CD4-positive, CD25-positive, alpha-beta regulatory T cell (primary cell): ENCODE measurements around the gene ISL1. TPM values are rescaled to one million over a fixed set of nuclear protein-coding genes. Genes with fewer than 3 reads are reported as not detected.
A peak's percentile ranks its signal among the peaks of the same experiment; 100 is the strongest.

ENCODE experiments used
- ATAC-seq, 2 donors: fragments of 150-1000 bp; cut with Tn5 transposase; one replicate each; pipeline ENCODE4 v1.10.0; 2021; ENCODE audit warnings: low read depth in 2 of 2, moderate number of reproducible peaks in 2 of 2, moderate library complexity in 1 of 2
- DNase-seq, 3 donors: peaks; one replicate each; pipeline versions ENCODE4 v3.0.0 to v3.0.0-alpha.2; 2012 to 2022; ENCODE audit warnings: mixed read lengths in 1 of 3
- H3K27ac ChIP-seq: one replicate; pipeline ENCODE4 v1.7.0; 2013; ENCODE audit warnings: mild to moderate bottlenecking, low read length; ENCODE audit not compliant: insufficient read depth, poor library complexity, severe bottlenecking
- H3K27me3 ChIP-seq: one replicate; pipeline ENCODE4 v1.7.0; 2013; ENCODE audit warnings: low read length; ENCODE audit not compliant: control insufficient read depth, insufficient read depth
- H3K36me3 ChIP-seq: one replicate; pipeline ENCODE4 v1.7.0; 2013; ENCODE audit warnings: mild to moderate bottlenecking, low read length, moderate library complexity; ENCODE audit not compliant: control insufficient read depth, insufficient read depth
- H3K4me1 ChIP-seq: 2 replicates; pipeline ENCODE4 v1.7.0; 2013; ENCODE audit warnings: mild to moderate bottlenecking, low read length; ENCODE audit not compliant: insufficient read depth, control insufficient read depth, poor library complexity, severe bottlenecking
- H3K4me3 ChIP-seq: one replicate; pipeline ENCODE4 v1.7.0; 2013; ENCODE audit warnings: low read depth, mild to moderate bottlenecking, low read length, moderate library complexity
- H3K9me3 ChIP-seq, 2 experiments: 1 replicate in 1 of 2; 2 replicates in 1 of 2; pipeline ENCODE4 v1.7.0; 2013; ENCODE audit warnings: low read length in 2 of 2, mild to moderate bottlenecking in 1 of 2, moderate library complexity in 1 of 2; ENCODE audit not compliant: control insufficient read depth in 2 of 2
- H3K27ac Mint-ChIP-seq, 3 donors: one replicate each; pipeline ENCODE4 v1.8.0; 2020 to 2022; ENCODE audit warnings: mild to moderate bottlenecking in 3 of 3, mixed read lengths in 3 of 3, moderate library complexity in 2 of 3
- H3K27me3 Mint-ChIP-seq: one replicate; pipeline ENCODE4 v1.8.0; 2022; ENCODE audit warnings: mild to moderate bottlenecking, mixed read lengths
- H3K36me3 Mint-ChIP-seq: one replicate; pipeline ENCODE4 v1.8.0; 2020; ENCODE audit warnings: mixed read lengths
- H3K4me1 Mint-ChIP-seq, 4 donors: one replicate each; pipeline ENCODE4 v1.8.0; 2020 to 2022; ENCODE audit warnings: mixed read lengths in 4 of 4, mild to moderate bottlenecking in 1 of 4
- H3K4me3 Mint-ChIP-seq, 4 donors: one replicate each; pipeline ENCODE4 v1.8.0; 2020 to 2022; ENCODE audit warnings: mild to moderate bottlenecking in 4 of 4, mixed read lengths in 4 of 4, moderate library complexity in 3 of 4
- H3K9me3 Mint-ChIP-seq, 7 donors: one replicate each; pipeline ENCODE4 v1.8.0; 2020 to 2022; ENCODE audit warnings: mixed read lengths in 7 of 7, mild to moderate bottlenecking in 3 of 7, moderate library complexity in 2 of 7
- polyA plus RNA-seq, 4 donors: library from polyadenylated mRNA; unstranded; fragments of 300-500 nt; fragmentation: Illumina TruSeq; gene quantifications; one replicate each; pipeline ENCODE4 v1.2.3, GENCODE V29; 2021
- total RNA-seq: library from RNA; stranded (reverse); gene quantifications from one replicate; pipeline ENCODE4 v1.2.3, GENCODE V29; 2022

Gene ISL1
- total and polyA plus RNA-seq, 5 donors from 2014 or later, result not detected

GRCh38 chr5:51395666-51396356 is 12.6 kb downstream of the ISL1 start:
- peaks cover 0 to 11% (median 7%) of the 10 kb centered on the region in 7 donors for H3K9me3 Mint-ChIP-seq
- Histone ChIP-seq H3K4me3 (no peak overlapping the region), H3K36me3 (no peaks in the 10 kb centered on the region), H3K9me3 (no peaks in the 10 kb centered on the region), H3K4me1 (no peaks in the 10 kb centered on the region), H3K27ac (no peak overlapping the region), H3K27me3 (peaks cover 15% of the 10 kb centered on the region)
- H3K27me3 Mint-ChIP-seq, result peaks cover 48% of the 10 kb centered on the region
- no peak overlapping the region for H3K27ac Mint-ChIP-seq
- H3K36me3 Mint-ChIP-seq, result no peaks in the 10 kb centered on the region
- no peak overlapping the region for H3K4me3 Mint-ChIP-seq
- no peaks in the 10 kb centered on the region for H3K4me1 Mint-ChIP-seq
- DNase-seq (no peak), ATAC-seq (no peak)

DNA sequence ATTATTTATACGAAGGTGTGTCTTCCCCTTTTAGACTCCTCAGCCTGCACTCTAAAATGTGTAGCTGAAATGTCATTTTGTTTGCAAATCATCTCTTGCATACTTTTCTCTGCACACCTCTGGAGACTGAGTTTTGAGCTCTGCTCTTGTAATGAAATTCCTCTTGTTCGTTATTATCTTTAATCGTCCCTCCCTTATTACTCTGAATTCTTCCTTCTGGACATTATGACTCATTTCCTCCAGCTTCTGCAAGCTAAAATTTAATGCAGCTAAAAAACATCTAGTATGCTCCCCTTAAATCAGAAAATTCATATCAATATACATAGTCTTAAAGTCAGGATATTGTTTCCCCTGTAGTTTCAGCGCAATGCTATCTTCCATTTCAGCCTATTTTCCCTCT is 13.5 kb downstream of the ISL1 start:
- peaks cover 0 to 9% (median 7%) of the 10 kb centered on the region in 7 donors for H3K9me3 Mint-ChIP-seq
- no peaks in the 10 kb centered on the region for H3K36me3 ChIP-seq
- no peak overlapping the region for H3K4me3 Mint-ChIP-seq
- H3K9me3 ChIP-seq, result no peaks in the 10 kb centered on the region
- H3K4me1 Mint-ChIP-seq, result no peaks in the 10 kb centered on the region
- ATAC-seq (no peak), DNase-seq (no peak)
- H3K4me1 ChIP-seq, result no peaks in the 10 kb centered on the region
- no peak overlapping the region for H3K4me3 ChIP-seq
- H3K27ac Mint-ChIP-seq, result no peak overlapping the region
- no peak overlapping the region for H3K27ac ChIP-seq
- peaks cover 12% of the 10 kb centered on the region for H3K27me3 ChIP-seq
- peaks cover 45% of the 10 kb centered on the region for H3K27me3 Mint-ChIP-seq
- H3K36me3 Mint-ChIP-seq, result no peaks in the 10 kb centered on the region

GRCh38 chr5:51397996-51398395 is 14.7 kb downstream of the ISL1 start:
- Mint-ChIP-seq H3K9me3 (peaks cover 0 to 7% (median 4%) of the 10 kb centered on the region in 7 donors), H3K4me3 (no peak overlapping the region), H3K27me3 (peaks cover 45% of the 10 kb centered on the region), H3K36me3 (no peaks in the 10 kb centered on the region), H3K27ac (peak overlapping the region in 1 of 3 donors; percentile 32), H3K4me1 (no peaks in the 10 kb centered on the region)
- no peaks in the 10 kb centered on the region for H3K36me3 ChIP-seq
- H3K9me3 ChIP-seq, result no peaks in the 10 kb centered on the region
- DNase-seq, result no peak
- H3K4me1 ChIP-seq, result no peaks in the 10 kb centered on the region
- no peak overlapping the region for H3K27ac ChIP-seq
- ATAC-seq, result no peak
- H3K27me3 ChIP-seq, result peaks cover 12% of the 10 kb centered on the region
- no peak overlapping the region for H3K4me3 ChIP-seq

- Histone ChIP-seq H3K27me3 (peaks cover 10% of the 10 kb centered on the region), H3K36me3 (no peaks in the 10 kb centered on the region), H3K27ac (no peak overlapping the region), H3K9me3 (no peaks in the 10 kb centered on the region), H3K4me3 (no peak overlapping the region), H3K4me1 (no peaks in the 10 kb centered on the region)
- H3K27me3 Mint-ChIP-seq, result peaks cover 39% of the 10 kb centered on the region
- H3K36me3 Mint-ChIP-seq, result no peaks in the 10 kb centered on the region
- no peak overlapping the region for H3K4me3 Mint-ChIP-seq
- H3K4me1 Mint-ChIP-seq, result no peaks in the 10 kb centered on the region
- ATAC-seq (no peak), DNase-seq (no peak)
- H3K9me3 Mint-ChIP-seq, result peaks cover 0 to 7% (median 5%) of the 10 kb centered on the region in 7 donors
- no peak overlapping the region for H3K27ac Mint-ChIP-seq
These were observed 15.8 kb downstream of the ISL1 start for GRCh38 chr5:51398875-51399642.

DNA sequence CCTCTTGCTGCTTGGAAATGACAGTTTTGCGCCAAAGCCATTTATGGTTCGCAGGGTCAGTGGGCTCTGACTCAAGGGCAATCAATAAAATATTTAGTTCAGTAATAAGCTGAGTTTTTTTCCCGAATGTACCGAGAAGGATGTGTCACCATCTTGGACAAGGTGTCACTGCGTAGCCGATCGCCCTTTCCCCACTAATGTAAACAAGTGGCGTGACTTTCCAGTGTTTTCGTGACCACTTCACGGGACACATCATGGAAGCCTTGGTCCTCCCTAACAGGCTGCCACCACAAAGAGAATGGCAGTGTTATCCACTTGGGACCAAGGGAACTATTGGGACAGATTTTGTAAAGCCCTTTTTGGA is 16.4 kb downstream of the ISL1 start:
- H3K9me3 ChIP-seq, result no peaks in the 10 kb centered on the region
- H3K4me1 ChIP-seq, result no peaks in the 10 kb centered on the region
- H3K4me3 Mint-ChIP-seq, result no peak overlapping the region
- peaks cover 39% of the 10 kb centered on the region for H3K27me3 Mint-ChIP-seq
- no peaks in the 10 kb centered on the region for H3K4me1 Mint-ChIP-seq
- H3K4me3 ChIP-seq, result no peak overlapping the region
- H3K36me3 ChIP-seq, result no peaks in the 10 kb centered on the region
- ATAC-seq (no peak), DNase-seq (no peak)
- no peaks in the 10 kb centered on the region for H3K36me3 Mint-ChIP-seq
- no peak overlapping the region for H3K27ac ChIP-seq
- peaks cover 9% of the 10 kb centered on the region for H3K27me3 ChIP-seq
- peaks cover 0 to 7% (median 5%) of the 10 kb centered on the region in 7 donors for H3K9me3 Mint-ChIP-seq
- no peak overlapping the region for H3K27ac Mint-ChIP-seq

- H3K4me1 Mint-ChIP-seq, result no peaks in the 10 kb centered on the region
- peaks cover 0 to 5% (median 3%) of the 10 kb centered on the region in 7 donors for H3K9me3 Mint-ChIP-seq
- no peak overlapping the region for H3K4me3 Mint-ChIP-seq
- H3K36me3 ChIP-seq, result no peaks in the 10 kb centered on the region
- no peaks in the 10 kb centered on the region for H3K9me3 ChIP-seq
- no peaks in the 10 kb centered on the region for H3K36me3 Mint-ChIP-seq
- ATAC-seq (no peak), DNase-seq (no peak)
- H3K27ac ChIP-seq, result no peak overlapping the region
- no peak overlapping the region for H3K4me3 ChIP-seq
- H3K27ac Mint-ChIP-seq, result no peak overlapping the region
- no peaks in the 10 kb centered on the region for H3K27me3 ChIP-seq
- H3K4me1 ChIP-seq, result no peaks in the 10 kb centered on the region
- H3K27me3 Mint-ChIP-seq, result peaks cover 11% of the 10 kb centered on the region
These were observed 21.0 kb downstream of the ISL1 start for GRCh38 chr5:51404255-51404654.

- Mint-ChIP-seq H3K36me3 (no peaks in the 10 kb centered on the region), H3K27me3 (no peaks in the 10 kb centered on the region), H3K9me3 (peaks cover 0 to 14% (median 0%) of the 10 kb centered on the region in 7 donors), H3K27ac (no peak overlapping the region), H3K4me3 (no peak overlapping the region), H3K4me1 (no peaks in the 10 kb centered on the region)
- Histone ChIP-seq H3K36me3 (no peaks in the 10 kb centered on the region), H3K9me3 (no peaks in the 10 kb centered on the region), H3K27ac (no peak overlapping the region), H3K4me3 (no peak overlapping the region), H3K4me1 (no peaks in the 10 kb centered on the region), H3K27me3 (no peaks in the 10 kb centered on the region)
- ATAC-seq, result no peak
- no peak for DNase-seq
These were observed 28.7 kb downstream of the ISL1 start for GRCh38 chr5:51411921-51412325.

- H3K27ac Mint-ChIP-seq, result no peak overlapping the region
- Histone ChIP-seq H3K4me3 (no peak overlapping the region), H3K9me3 (no peaks in the 10 kb centered on the region), H3K4me1 (no peaks in the 10 kb centered on the region), H3K36me3 (no peaks in the 10 kb centered on the region), H3K27me3 (no peaks in the 10 kb centered on the region), H3K27ac (no peak overlapping the region)
- no peaks in the 10 kb centered on the region for H3K4me1 Mint-ChIP-seq
- ATAC-seq, result no peak
- peaks cover 0 to 19% (median 3%) of the 10 kb centered on the region in 7 donors for H3K9me3 Mint-ChIP-seq
- no peak overlapping the region for H3K4me3 Mint-ChIP-seq
- no peak for DNase-seq
- no peaks in the 10 kb centered on the region for H3K36me3 Mint-ChIP-seq
- no peaks in the 10 kb centered on the region for H3K27me3 Mint-ChIP-seq
These were observed 31.3 kb downstream of the ISL1 start for GRCh38 chr5:51414516-51414915.
